Stimulated activated CD8-positive, alpha-beta memory T cell treated with anti-CD3 and anti-CD28 coated beads, Interleukin-2, amount 100 ng/mL, for 48 hours (primary cell): ENCODE results near the gene FAM76B.

Source experiments
- DNase-seq, 2 donors: peaks; one replicate each; pipeline ENCODE4 v3.0.0-alpha.2; 2020; ENCODE audit warnings: low read depth in 2 of 2

Gene FAM76B

DNA sequence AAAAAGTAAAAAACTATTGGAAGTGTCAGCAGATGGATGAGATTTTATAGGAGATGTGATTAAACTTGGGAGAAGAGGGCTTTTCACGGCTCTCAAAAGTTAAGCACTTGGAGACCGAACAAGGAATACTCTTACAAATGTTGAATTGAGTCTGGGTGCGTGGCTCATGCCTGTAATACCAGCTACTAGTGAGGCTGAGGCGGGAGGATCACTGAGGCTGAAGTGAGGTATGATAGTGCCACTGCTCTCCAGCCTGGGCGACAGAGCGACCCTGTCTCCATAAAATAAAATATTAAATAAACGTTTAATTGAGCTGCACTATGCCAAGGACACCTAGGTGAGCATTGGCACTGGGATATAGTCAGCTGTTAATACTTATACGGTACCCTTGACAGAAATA lies 2.6 kb upstream of the FAM76B start:
- DNase-seq, result no peak

DNA sequence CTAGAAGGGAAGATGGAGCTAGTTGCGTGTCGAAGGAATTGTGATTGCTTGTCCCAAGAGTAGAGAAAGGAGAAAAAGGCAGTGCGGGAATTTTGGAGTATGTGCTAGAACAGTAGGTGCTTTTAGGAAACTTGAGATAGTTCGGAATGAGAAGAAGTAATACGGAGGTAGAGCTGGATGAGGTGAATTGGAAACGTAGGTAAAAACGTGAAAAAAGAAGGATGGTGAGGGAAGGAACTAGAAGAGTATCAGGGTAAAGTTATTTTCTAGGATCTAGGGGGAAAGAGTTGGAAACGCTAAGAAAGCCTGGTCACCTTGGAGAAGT lies 2.1 kb upstream of the FAM76B start:
- DNase-seq, result no peak

DNA sequence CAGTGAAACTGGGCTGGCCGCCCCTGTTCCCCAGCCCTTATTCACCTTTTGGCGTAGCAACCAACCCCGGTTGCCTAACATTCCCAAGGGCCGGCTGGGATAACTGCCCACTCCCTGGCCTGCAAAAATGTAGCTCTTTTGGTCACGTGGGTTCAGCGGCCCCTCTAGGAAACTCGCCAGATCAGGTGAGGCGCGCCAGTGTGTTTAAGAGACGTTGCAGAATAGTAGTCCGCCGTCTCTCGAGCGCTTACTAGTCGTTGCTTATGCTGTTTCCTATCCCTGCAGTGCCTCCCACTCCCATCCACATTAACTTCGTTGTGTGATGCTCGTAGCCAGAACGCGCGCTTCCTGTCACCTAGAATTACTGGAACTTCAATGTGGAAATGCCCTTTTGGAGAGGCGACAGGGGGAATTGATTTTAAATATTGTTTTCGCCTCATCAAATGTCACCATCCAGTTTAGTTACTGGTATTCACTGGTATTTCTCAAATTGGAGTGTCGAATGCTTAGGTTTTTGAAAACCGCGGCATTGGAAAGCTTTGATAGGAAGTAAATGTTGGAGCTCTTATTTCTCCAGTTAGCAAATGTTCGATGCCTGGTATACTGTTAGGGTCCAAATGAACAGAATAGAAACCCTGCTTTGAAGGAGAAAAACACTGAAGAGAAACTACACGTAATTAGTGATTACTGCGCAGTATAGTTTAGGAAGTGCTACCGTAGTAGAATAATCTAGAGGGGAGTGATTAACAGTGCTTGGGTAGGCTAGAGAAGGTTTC lies 1.5 kb upstream of the FAM76B start:
- peak; percentile 23 to 41 for DNase-seq

DNA sequence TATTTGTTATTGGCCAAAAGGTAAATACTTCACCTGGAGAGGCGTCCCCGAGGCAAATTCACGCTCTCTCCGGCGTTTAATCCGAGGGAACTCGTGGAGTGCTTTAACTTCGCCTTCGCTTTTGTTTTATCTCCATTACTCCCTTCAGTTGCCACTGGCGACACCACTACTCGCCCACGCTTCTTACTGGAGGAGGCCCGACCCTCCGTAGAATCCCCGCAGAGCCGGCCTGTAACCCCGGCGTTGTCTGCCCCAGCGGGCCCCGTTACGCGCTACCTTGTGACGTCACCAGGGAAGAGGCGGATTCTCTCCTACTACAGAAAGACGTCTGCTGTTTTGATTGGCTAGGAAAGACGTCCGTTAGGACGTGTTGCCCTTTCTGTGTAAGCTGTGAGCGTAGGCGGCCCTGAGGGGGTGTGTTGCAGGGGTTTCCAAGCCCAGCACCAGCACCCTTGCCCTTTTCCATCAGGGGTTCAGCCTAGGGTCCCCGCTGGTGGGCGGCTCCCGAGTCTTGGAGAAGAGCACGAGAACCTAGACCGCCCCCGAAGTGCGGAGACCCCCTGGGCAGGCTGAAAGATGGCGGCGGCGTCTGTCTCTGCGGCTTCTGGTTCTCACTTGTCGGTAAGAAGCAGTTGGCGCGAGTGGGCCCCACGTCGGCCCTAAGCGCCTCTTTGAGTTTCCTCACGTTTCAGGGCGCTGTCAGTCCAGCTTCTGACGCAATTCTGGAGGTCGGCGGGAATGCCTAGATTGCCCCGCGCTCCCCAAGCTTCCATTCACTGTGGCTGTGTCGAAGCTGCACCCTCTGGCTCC lies 746 bp upstream of the FAM76B start, which contains the start of gene CEP57:
CEP57 (plus strand) TSS at position 376 of the 810 bp plus-strand sequence; CDS start at position 577, 201 bp downstream.
- peak; percentile 84 to 92 for DNase-seq

DNA sequence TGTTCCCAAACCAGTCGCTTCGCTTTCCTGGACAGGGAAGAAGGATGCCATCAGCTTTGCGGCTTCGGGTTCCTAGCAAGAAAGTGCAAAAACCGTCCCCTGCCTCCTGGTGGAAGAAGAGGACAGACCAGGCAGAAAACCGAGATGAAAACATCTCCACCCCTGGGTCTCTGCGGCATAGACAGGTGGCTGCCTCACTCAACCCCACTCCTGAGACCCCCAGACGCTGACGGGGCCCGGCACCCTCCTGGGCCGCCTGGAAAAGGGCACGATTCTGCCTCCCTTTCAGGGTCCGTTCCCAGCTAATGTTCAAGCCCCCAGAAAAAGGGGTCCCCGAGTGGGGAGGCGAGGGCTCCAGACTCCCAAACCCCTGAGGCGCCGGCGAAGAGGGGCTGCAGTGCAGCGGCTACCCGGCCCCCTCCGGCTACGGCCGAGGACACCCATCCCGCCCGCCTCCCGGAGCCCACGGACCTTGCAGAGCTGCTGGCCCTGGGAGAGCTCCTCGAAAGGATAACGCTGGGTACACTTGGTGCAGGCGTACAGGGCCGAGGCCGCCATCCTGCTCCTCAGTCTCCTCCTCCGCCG lies 569 bp downstream of the FAM76B start:
- peak; percentile 9 to 23 for DNase-seq

DNA sequence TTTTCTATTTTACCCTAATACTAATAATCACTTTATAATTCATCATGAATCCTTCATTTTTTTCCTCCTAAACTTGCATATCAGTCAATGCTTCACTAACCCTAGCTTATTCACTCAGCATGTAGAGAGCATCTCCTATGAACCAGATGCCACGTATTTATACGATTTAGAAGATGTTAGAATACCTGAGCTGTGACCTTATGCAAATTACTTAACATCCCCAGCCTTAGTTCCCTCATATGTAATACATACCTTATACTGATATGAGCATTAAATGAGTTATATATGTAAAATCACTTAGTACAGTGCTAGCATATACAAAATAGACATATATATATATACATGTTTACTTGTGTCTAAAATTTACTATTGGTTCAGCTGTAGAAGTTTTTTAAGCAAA lies 9.0 kb downstream of the FAM76B start:
- no peak for DNase-seq

DNA sequence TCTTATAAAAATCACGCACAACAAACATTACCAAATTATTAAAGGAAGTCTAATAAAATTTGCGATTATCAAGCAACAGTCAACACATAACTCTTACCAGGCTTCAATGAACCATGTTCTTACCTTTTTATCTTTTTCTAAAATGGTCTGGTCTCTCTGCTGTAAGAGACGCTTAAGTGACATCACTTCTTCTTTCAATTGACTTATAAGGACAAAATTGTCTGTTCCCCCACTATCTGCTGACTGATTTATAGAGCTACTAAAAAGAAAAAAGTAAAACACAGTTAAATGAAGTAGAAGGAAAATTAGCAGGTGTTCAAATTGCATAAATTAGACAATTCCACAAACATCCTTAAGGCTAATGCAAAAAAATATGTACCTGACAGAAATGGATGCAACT lies 10.9 kb downstream of the FAM76B start:
- DNase-seq, result no peak

DNA sequence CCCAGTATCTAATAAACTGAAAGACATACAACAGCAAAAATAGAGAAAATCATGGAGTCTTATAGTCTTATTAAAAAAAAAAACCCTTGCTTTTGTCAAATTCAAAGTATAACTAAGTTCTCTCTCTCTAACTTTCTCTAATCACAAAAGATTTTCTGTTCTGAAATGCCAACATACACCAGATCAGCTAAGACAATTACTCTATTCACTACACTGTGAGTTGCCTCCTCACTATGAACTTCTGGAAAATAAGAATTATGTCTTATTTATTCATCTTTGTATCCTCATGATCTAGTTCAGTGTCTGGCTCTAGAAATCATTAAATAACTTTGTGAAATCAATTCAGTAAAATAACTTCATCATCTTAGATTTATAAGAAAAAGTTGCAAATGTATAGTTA lies 12.7 kb downstream of the FAM76B start:
- no peak for DNase-seq

DNA sequence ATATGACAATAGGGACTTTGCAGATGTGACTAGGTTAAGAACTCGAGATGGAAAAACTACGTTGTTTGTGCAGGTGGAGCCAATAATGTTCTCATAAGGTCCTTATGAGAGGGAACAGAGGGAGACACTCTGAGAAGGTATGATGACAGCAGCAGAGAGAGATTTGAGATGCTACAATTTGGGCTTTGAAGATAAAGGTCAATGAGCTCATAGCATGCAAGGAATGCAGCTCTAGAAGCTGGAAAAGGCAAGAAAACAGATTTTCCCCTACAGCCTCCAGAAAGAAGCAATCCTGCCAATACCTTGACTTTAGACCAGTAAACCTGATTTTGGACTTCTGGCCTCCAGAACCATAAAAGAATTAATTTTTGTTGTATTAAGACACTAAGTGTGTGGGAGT lies 21.1 kb downstream of the FAM76B start:
- DNase-seq, result no peak

DNA sequence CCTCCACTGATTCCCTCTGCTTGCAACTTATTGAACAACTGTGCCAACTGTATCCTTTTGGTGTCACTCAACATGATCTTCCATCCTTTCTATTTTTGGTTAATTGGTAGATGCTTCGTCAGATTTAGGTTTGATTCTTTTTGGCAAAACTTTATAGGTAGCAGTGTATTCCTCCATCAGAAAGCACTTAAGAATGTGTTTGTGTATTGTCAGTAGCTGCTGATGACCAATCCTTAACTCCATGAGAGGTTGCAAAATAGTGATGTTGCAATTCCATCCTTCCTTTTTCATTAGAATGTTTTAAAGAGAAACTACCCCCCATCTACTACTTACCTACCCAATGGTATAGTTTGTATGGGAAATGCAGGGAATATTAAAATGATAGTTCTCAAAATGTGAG lies 22.1 kb downstream of the FAM76B start:
- DNase-seq, result no peak

DNA sequence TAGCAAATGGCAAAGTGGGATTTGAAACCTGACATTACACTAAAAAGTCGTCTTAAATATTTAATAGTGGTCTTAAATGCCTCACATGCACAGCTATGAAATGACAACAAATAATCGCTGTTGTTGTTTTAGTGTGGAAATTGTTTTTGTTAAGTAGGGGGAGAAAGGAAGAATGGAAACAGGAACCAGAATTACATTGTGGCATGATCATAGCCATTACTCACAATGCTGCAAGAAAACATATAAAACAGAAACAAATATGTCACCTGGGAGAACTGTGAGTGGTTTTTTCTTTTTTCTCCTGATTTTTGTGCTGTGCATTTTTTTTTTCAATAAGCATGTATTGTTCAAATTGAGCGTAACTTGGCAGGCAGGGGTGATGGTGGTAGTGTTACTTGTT lies 22.9 kb downstream of the FAM76B start:
- no peak for DNase-seq

DNA sequence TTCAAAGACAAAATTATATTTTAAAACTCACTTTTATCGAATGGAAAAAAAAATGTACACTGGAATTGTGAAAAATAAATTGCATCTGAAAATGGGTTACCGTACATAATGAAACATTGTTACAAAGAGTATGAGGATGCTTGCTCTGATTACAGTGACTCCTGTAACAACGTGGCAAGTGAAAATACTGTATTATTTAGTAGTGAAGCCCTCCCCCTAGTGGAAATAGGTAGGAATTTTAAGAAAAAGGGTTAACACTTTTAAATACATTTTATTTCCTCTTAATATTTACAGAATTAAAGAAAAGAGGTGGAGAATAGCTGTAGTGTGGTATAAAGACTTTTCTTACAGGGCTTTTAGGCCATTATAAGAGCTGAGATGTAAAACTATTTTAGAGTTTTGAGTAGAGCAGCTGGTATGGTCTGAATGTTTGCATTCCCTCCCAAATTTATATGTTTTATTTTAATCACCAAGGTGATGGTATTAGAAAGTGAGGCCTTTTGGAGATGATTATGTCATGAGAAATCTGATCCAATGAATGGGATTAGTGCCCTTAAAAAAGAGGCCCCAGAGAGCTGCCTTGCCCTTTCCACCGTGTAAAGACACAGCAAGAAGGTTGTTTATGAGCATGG lies 25.2 kb downstream of the FAM76B start:
- DNase-seq, result no peak

DNA sequence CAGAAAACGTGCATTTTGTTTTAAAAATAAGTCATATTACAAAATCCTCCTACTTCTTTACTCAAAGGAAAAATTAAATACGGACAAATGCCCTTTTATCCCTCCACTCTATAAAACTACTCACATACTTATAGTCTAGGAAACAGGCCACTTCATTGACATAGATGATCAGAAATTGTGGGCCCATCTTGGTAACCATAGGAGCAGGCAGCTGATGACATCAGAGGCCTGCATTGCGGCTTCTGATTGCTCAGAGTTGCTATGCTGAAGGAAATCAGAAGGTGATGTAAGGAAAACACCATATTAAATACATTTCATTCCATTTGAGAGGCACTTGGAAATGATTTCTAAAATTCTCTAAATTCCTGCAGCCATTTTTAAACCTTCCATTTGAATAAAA lies 27.0 kb downstream of the FAM76B start:
- no peak for DNase-seq

DNA sequence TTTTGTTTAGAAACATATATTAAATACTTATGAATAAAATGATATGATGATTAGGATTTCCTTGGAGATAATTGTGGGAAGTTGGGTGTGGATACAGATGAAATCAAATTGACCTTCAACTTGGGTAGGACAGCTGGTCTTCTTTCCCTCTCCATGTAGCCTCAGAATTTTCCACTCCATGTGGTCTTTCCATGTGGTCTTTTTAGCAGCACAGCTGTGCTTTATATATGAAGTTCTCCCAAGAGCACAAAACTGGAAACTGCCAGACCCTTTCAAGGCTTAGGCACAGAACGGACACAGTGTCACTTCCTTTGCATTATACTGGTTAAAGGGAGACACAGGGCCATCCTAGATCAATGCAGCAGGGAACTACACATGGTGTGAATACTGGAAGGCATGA lies 28.6 kb downstream of the FAM76B start:
- DNase-seq, result no peak

DNA sequence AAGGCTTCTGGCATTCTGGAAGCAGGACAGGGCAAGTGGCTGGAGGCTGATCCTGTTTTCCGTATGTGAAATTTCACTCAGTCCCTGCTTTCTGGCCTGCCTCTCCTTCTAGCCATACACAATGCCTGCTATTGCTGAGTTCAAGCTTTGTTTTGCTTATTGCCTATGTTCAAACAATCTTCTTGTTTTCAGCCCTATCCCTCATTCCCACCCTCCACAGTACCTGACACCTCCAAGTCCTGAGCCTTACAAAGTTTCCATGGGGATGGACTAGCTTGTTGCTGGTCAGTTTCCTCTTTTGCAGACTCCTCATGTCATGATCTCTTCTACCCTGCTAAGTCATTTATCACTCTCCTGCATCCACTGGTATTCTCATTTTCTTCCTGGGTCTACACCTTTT lies 38.1 kb downstream of the FAM76B start:
- DNase-seq, result no peak

DNA sequence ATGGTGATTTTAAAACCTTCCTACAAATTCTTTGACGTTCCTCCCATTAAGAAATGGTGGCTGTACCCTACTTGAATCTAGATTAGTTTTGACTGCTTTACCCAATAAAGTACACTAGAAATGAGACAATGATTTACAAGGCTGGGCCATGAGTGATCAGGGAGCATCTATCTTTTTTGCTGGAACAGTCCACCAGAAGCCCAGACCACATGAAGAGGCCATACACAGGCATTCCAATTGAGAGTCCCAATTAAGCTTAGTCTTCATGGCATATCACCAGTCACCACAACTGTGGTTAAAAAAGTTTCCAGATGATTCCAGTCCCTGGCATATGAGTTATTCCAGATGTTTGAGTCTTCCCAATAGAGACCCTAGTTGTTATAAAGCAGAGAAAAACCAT lies 39.5 kb downstream of the FAM76B start:
- no peak for DNase-seq

DNA sequence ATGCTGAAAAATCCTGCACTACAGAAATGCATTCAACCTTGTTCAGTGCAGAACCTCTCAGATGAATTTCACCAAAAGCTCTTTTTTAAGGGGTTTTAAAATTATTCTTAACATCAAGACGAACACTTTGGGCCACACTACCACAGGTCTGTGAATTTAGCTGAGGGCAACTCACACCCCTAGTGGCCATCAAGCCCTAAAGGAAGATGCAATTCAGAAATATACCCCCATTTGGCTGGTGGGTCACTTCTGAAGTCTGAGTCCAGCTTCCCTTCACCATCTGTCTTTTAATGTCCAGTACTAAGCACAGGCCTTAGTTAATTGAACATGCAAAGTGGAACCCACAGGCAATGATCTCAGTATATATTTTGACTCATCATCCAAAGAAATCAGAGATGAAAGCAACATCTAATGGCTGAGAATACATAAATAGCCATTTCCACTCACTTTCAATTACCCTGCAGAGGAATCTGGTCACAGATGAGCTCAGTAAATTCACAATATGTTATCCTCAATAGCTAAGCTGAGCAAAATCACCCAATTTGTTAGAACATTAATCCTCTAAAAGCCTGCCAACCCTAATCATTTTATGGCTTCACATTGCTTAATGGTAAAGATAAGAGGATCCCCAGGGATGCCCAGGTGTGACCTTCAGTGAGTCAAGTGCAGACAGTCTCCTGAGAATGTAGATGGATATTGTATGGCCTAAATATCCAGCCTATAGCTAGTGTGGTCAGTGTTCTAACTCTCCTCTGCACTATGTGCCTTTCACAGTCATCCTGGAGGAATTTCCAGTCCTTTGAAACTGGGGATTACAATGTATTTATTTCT lies 50.3 kb downstream of the FAM76B start:
- no peak for DNase-seq

DNA sequence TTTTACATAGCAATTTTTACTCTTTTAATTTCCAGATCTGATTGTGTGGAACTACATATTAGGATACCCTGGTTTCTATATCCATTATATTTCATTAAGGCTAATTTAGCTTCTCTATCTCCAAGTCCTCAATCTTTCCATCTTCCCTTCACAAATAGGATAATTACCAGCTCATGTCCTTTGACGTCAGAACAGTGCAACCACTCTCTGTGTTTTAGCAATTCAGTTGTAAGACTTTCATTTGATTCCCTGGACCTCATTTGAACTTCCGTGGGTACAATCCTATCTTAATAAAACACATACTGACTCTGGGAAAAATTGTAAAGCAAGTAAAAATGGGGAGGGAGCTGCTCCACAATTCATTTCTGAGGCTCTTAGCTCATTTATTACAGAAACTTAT lies 52.8 kb downstream of the FAM76B start:
- DNase-seq, result no peak

DNA sequence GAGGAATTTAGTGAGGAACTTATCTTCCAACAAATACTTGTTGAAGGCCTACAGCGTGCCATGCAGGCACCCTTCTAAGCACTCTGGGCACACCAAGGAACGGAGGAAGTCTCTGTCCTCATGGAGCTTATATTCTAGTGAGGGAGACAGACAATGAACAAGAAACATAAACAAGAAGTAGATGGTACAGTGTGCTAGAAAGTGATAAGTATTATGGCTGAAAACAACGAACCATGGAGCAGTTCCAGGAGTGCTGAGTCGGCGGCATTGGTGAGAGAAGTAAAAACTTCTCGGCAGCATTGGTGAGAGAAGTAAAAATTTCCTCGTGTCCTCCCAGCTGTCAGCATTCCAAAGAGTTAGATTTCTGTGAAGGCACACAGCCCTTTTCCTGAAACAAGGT lies 53.2 kb downstream of the FAM76B start:
- no peak for DNase-seq

DNA sequence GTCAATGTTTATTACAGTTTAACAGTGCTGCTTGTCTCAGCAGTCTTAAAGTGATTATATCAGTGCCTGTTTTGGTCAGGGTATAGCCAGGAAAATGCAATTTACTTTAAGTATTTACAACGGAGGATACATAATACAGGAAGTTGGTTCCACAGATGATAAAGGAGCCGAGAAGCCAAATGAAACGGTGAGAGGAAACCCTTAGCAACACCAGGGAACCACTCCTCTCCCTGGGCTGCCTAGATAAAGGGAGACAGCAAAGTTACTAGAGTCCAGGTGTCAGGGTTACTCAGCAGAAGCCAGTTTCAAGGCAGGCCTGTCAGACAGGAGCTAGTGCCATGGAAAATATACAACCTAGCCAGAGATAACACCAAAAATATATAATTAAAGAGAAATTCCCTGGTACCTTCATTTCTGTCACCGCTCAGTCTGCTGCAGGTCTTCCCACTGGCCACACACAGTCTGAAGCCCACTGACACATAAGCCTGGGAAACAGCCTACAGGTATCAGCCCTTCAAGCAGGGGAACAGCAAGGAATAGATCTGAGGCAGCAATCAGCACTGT lies 55.5 kb downstream of the FAM76B start:
- DNase-seq, result no peak

DNA sequence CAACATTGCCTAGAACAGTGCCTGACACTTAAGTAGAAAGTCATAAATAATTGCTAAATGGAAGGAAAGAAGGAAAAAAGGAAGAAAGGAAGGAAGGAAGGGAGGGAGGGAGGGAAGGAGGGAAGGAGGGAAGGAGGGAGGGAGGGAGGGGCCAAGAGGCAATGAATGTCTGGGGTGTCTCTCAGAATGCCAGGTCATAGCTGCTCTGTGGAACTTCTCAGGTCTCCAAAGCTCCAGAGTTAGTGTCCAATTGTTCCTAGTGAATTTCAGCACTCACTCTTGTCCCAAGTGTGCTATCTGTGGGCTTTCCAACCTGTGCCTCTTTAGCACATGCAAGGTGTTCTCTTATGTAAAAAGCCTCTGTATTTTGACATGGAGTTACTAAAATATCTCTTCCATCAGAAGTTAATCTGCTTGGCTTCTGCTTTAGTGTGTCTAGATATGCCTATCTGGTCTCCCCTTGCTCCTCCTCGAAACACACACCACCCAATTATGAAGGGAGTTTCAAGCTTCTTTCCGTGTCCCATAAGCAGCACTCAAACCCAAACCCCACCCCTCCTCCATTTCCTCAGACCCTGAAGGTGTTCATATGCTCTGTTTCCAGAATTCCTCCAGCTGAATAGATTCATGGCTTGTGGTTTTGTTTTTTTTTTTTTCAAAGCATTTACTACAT lies 56.5 kb downstream of the FAM76B start:
- no peak for DNase-seq
